Tibial nerve (tissue), 3 donors: ENCODE results near the gene HS3ST6.

Source experiments
- CTCF ChIP-seq, 5 experiments: fragments of 200-600 bp in 3 of 5; fragments of 450-650 bp in 2 of 5; sonication (generic) in 3 of 5; IDR thresholded peaks; one replicate each; pipeline ENCODE4 v1.5.1; 2016 to 2019; ENCODE audit warnings: antibody characterized with exemption in 5 of 5, mild to moderate bottlenecking in 3 of 5, moderate library complexity in 2 of 5
- POLR2A ChIP-seq, 2 donors: fragments of 450-650 bp; IDR thresholded peaks; one replicate each; pipeline ENCODE4 v1.6.1; 2017; ENCODE audit warnings: antibody characterized with exemption in 2 of 2, mild to moderate bottlenecking in 2 of 2, moderate library complexity in 2 of 2

DNA sequence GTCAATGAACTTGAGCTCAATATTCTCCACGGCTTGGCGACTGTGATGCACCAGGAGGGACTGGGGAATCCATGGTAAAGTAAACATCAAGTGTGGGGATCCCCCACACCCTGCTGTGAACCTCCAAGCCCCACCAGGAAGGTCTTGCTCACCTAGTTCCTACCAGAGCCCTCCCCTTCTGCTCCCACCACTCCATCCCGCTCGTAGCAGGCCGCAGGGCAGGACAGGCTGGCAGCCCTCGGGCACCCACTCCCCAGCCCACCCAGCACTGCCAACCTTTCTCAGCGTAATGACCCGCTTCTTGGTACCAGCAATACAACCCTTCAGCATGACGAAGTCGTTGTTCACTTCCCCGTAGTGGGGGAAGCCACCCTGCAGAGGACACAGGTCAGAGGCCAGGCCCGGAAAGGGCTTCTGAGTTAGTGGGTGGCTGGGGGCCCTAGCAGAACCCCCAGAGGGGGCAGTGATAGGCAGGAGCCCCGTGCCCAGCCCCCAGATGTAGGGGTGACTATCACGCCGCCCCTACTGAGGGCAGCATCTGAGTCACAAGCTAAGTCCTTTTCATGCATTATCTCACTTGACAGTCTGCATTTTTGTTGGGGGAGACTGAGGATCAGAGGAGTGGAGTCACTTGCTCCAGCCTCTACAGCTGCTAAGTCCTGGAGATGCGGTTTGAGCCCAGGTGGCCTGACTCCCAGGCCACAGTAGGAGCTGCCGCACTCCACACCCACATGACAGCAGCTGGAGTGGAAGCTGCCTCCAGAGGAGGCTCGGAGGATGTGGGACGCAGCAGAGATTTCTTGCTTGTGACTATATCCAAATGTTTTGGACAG is 27.6 kb upstream of the HS3ST6 start:
- TF ChIP-seq POLR2A (IDR thresholded peaks at IDR 0.05): no peak
- TF ChIP-seq CTCF (IDR thresholded peaks at IDR 0.05): no peak
